ENCODE results near the gene STOML3. TPM values are rescaled to one million over a fixed set of nuclear protein-coding genes. Genes with fewer than 3 reads are reported as not detected.

Gene STOML3, protein sequence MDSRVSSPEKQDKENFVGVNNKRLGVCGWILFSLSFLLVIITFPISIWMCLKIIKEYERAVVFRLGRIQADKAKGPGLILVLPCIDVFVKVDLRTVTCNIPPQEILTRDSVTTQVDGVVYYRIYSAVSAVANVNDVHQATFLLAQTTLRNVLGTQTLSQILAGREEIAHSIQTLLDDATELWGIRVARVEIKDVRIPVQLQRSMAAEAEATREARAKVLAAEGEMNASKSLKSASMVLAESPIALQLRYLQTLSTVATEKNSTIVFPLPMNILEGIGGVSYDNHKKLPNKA
- total RNA-seq (2022; extraction: Qiagen RNA extraction; ENCODE audit: low read depth) = not detected in 5 replicates

GRCh38 chr13:38990693-38991092 is at the start of gene STOML3:
Gene STOML3 (minus strand): TSS chr13:38990831. CDS start chr13:38990721, 110 bp downstream.

GRCh38 chr13:39037880-39038568 is 47.4 kb upstream of the STOML3 start, which contains the start of the genes NHLRC3 and PROSER1:
Gene NHLRC3 (plus strand): TSS chr13:39038456. CDS start chr13:39038640, 184 bp downstream.
Gene PROSER1 (minus strand): TSS chr13:39038089. CDS start chr13:39037242, 847 bp downstream.

Other genes with a start within 250 kb of the STOML3 start
- gene PROSER1, start 47.3 kb upstream of the STOML3 start, total RNA-seq (2022; extraction: Qiagen RNA extraction; ENCODE audit: low read depth) = 11.7 to 13.4 TPM (median 12.0 TPM) in 5 replicates
- gene NHLRC3, start 47.6 kb upstream of the STOML3 start, total RNA-seq (2022; extraction: Qiagen RNA extraction; ENCODE audit: low read depth) = 3.9 to 6.0 TPM (median 5.3 TPM) in 5 replicates

Data from A549 treated with CpdA at 1 μM for 4 hours (cell line).